MM.1S (cell line): ENCODE measurements around the gene SLC16A10.

Experiments used
- DNase-seq: peaks from one replicate; pipeline ENCODE4 v3.0.0-alpha.2; 2015
- H2AFZ ChIP-seq: fragments of 300-600 bp; sonication (generic); 2 replicates; pipeline ENCODE4 v1.6.0; 2016; ENCODE audit warnings: antibody characterized with exemption, low read length
- H3F3A ChIP-seq: fragments of 300-600 bp; sonication (generic); 2 replicates; pipeline ENCODE4 v1.6.1; 2016; ENCODE audit warnings: mild to moderate bottlenecking, antibody characterized with exemption, low read length, moderate library complexity, mixed read lengths; ENCODE audit not compliant: insufficient read depth
- H3K27ac ChIP-seq: fragments of 300-600 bp; sonication (generic); 2 replicates; pipeline ENCODE4 v1.5.1; 2016; ENCODE audit warnings: mild to moderate bottlenecking, low read length
- H3K27me3 ChIP-seq: fragments of 300-600 bp; sonication (generic); replicated peaks from 2 replicates; pipeline ENCODE4 v1.6.0; 2016; ENCODE audit warnings: low read length; ENCODE audit not compliant: insufficient read depth
- H3K36me3 ChIP-seq: fragments of 300-600 bp; sonication (generic); replicated peaks from 2 replicates; pipeline ENCODE4 v1.6.1; 2016; ENCODE audit warnings: mild to moderate bottlenecking, low read length, mixed read lengths; ENCODE audit not compliant: insufficient read depth
- H3K4me1 ChIP-seq: fragments of 300-600 bp; sonication (generic); 2 replicates; pipeline ENCODE4 v1.6.1; 2016; ENCODE audit warnings: low read length, mixed read lengths
- H3K4me2 ChIP-seq: fragments of 300-600 bp; sonication (generic); 2 replicates; pipeline ENCODE4 v1.6.0; 2016; ENCODE audit warnings: low read depth, low read length
- H3K4me3 ChIP-seq: fragments of 300-600 bp; sonication (generic); 2 replicates; pipeline ENCODE4 v1.5.1; 2016; ENCODE audit warnings: low read length, mixed read lengths
- H3K79me2 ChIP-seq: fragments of 300-600 bp; sonication (generic); 2 replicates; pipeline ENCODE4 v1.6.1; 2016; ENCODE audit warnings: mixed run types, low read length, mixed read lengths
- H3K9ac ChIP-seq: fragments of 300-600 bp; sonication (generic); 2 replicates; pipeline ENCODE4 v1.6.1; 2016; ENCODE audit warnings: low read length, mixed read lengths
- H3K9me2 ChIP-seq: fragments of 300-600 bp; sonication (generic); replicated peaks from 2 replicates; pipeline ENCODE4 v1.6.1; 2016; ENCODE audit warnings: mild to moderate bottlenecking, low read length, mixed read lengths; ENCODE audit not compliant: insufficient read depth
- H3K9me3 ChIP-seq: fragments of 300-600 bp; sonication (generic); replicated peaks from 2 replicates; pipeline ENCODE4 v1.6.1; 2016; ENCODE audit warnings: mild to moderate bottlenecking, low read length, mixed read lengths; ENCODE audit not compliant: insufficient read depth
- H4K20me1 ChIP-seq: fragments of 300-600 bp; sonication (generic); 2 replicates; pipeline ENCODE4 v1.6.1; 2016; ENCODE audit warnings: mild to moderate bottlenecking, low read length, moderate library complexity, mixed read lengths; ENCODE audit not compliant: insufficient read depth
- EZH2 ChIP-seq: fragments of 300-600 bp; sonication (generic); optimal IDR thresholded peaks from 2 replicates; pipeline ENCODE3; 2017; ENCODE audit warnings: low read depth, mild to moderate bottlenecking, antibody characterized with exemption, low read length, mixed read lengths
- EZH2phosphoT487 ChIP-seq: fragments of 300-600 bp; sonication (generic); IDR thresholded peaks from 2 replicates; pipeline ENCODE4 v1.6.1; 2018; ENCODE audit warnings: antibody characterized with exemption, low read length
- TF ChIP-seq, protein P1 (sequence below): fragments of 300-600 bp; sonication (generic); IDR thresholded peaks from 2 replicates; pipeline ENCODE4 v1.5.1; 2016; ENCODE audit warnings: antibody characterized with exemption, low read length, mixed read lengths

Gene SLC16A10

DNA sequence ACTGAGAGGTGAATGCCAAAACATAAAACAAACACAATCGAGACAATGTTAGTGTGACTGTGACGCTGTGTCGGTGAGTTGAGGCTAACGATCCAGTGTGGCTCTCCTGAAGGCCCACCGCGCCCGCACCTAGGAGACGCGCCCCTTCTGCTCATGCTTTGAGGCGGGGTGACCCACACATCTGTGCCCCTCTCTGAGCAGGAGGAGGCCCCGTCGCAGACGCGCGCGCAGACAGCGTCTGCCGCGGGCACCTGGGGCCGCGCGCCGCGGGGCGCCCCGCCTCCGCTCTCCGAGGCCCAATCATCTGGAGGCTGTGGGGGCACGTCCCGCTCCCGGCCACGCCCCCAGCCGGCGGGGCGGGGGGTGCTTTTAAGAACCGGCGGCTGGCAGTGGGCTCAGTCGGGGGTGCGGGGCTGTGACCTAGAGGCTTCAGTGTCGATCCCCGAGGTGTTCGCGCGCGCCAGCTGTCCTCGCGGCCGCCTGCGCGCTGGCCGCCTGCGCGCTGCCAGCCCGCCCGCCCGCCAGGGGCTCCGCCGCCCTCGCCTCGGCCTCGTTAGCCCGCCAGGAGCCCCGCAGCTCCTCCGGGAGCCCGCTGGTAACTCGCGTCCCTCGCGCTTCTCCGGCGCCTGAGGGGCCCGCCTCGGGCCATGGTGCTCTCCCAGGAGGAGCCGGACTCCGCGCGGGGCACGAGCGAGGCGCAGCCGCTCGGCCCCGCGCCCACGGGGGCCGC, at the start of gene SLC16A10:
Gene SLC16A10, plus strand, starts transcription at position 398 of the 730 bp plus-strand sequence. Its CDS starts 250 bp downstream, at position 648.
- peak; percentile 90 for DNase-seq
- Histone ChIP-seq H3K9me2 (no peaks in the 10 kb centered on the region), H3K4me3 (peak within 1 kb of the TSS; percentile 91), H3K4me1 (peaks cover 16% of the 10 kb centered on the region), H3K9me3 (no peaks in the 10 kb centered on the region), H3K9ac (peak within 1 kb of the TSS; percentile 76), H4K20me1 (no peaks in the 10 kb centered on the region), H3K79me2 (peaks cover 9% of the 10 kb centered on the region; the same call in 1 of the 2 replicates), H3K27ac (peak within 1 kb of the TSS; percentile 45; the same call in 1 of the 2 replicates), H3F3A (peaks cover 7% of the 10 kb centered on the region), H3K36me3 (no peaks in the 10 kb centered on the region), H3K4me2 (peak within 1 kb of the TSS; percentile 99), H2AFZ (peak within 1 kb of the TSS; percentile 92), H3K27me3 (no peaks in the 10 kb centered on the region)
- TF ChIP-seq, protein P1, sequence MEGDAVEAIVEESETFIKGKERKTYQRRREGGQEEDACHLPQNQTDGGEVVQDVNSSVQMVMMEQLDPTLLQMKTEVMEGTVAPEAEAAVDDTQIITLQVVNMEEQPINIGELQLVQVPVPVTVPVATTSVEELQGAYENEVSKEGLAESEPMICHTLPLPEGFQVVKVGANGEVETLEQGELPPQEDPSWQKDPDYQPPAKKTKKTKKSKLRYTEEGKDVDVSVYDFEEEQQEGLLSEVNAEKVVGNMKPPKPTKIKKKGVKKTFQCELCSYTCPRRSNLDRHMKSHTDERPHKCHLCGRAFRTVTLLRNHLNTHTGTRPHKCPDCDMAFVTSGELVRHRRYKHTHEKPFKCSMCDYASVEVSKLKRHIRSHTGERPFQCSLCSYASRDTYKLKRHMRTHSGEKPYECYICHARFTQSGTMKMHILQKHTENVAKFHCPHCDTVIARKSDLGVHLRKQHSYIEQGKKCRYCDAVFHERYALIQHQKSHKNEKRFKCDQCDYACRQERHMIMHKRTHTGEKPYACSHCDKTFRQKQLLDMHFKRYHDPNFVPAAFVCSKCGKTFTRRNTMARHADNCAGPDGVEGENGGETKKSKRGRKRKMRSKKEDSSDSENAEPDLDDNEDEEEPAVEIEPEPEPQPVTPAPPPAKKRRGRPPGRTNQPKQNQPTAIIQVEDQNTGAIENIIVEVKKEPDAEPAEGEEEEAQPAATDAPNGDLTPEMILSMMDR = no peak
- TF ChIP-seq EZH2phosphoT487 = no peak
- no peak for TF ChIP-seq EZH2

DNA sequence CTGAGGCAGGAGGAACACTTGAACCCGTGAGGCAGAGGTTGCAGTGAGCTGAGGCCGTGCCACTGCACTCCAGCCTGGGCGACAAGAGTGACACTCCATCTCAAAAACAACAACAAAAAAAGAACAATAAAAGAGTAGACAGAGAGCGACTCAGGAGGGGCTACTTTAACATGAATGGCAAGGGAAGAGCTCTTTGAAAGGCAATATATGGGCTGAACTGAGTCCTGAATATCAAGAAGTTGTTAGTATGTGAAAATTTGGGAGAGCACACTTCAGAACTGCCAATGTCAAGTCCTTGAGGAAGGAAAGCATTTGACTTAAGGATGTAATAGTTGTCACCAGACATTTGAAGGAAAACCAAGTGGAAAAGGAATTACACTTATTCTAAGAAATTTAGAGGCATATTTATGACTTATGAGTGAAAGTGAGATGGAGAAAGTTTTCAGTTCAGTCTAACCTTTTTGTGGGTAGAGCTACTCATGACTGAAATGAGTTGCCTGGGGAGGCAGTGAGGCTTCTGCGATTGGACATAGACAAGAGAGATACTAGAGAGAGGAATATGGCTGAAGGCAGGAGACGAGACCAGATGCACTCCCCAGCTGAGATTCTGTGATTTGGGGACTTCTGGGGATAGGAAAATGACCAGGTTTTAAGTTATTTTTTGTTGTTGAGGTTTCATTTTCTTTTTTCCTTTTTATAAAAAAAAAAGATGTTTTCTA, 48.6 kb upstream of the SLC16A10 start:
- TF ChIP-seq, protein P1 = no peak
- TF ChIP-seq EZH2 = no peak
- no peak for TF ChIP-seq EZH2phosphoT487
- DNase-seq = no peak
- no peaks in the 10 kb centered on the region for H3K36me3 ChIP-seq
- no peak overlapping the region for H3K4me2 ChIP-seq
- no peaks in the 10 kb centered on the region for H3K9me3 ChIP-seq
- no peak overlapping the region for H3K4me3 ChIP-seq
- no peaks in the 10 kb centered on the region for H4K20me1 ChIP-seq
- H2AFZ ChIP-seq = no peak overlapping the region
- H3K27me3 ChIP-seq = no peaks in the 10 kb centered on the region
- H3K9me2 ChIP-seq = no peaks in the 10 kb centered on the region
- no peaks in the 10 kb centered on the region for H3K4me1 ChIP-seq
- H3K79me2 ChIP-seq = no peaks in the 10 kb centered on the region
- no peak overlapping the region for H3K27ac ChIP-seq
- no peak overlapping the region for H3K9ac ChIP-seq
- no peaks in the 10 kb centered on the region for H3F3A ChIP-seq

- Histone ChIP-seq H3K9me2 (no peaks in the 10 kb centered on the region), H4K20me1 (no peaks in the 10 kb centered on the region), H3K4me2 (no peak overlapping the region), H3K79me2 (no peaks in the 10 kb centered on the region), H3K4me3 (no peak overlapping the region), H3F3A (no peaks in the 10 kb centered on the region), H3K27ac (no peak overlapping the region), H3K9ac (no peak overlapping the region), H3K27me3 (no peaks in the 10 kb centered on the region), H3K4me1 (no peaks in the 10 kb centered on the region), H3K9me3 (no peaks in the 10 kb centered on the region), H2AFZ (no peak overlapping the region), H3K36me3 (no peaks in the 10 kb centered on the region)
- TF ChIP-seq, protein P1 = no peak
- no peak for TF ChIP-seq EZH2
- TF ChIP-seq EZH2phosphoT487 = no peak
- no peak for DNase-seq
Observed at GRCh38 chr6:111041917-111042316, 45.4 kb upstream of the SLC16A10 start.
